Lower leg skin (tissue), 4 donors: Measurements from ENCODE around the gene ACYP2. TPM values are rescaled to one million over a fixed set of nuclear protein-coding genes. Genes with fewer than 3 reads are reported as not detected.

ENCODE experiments used
- DNase-seq, 2 donors: peaks; one replicate each; pipeline ENCODE4 v3.0.0-alpha.2; 2019; ENCODE audit warnings: low spot score in 2 of 2
- H3K4me3 ChIP-seq: fragments of 200-600 bp; sonication (generic); 2 replicates; pipeline ENCODE4 v1.5.1; 2017; ENCODE audit warnings: mild to moderate bottlenecking, low read depth; ENCODE audit not compliant: poor library complexity, severe bottlenecking
- CTCF ChIP-seq, 3 donors: fragments of 450-650 bp; IDR thresholded peaks; one replicate each; pipeline ENCODE4 v1.5.1; 2016; ENCODE audit warnings: antibody characterized with exemption in 3 of 3, mild to moderate bottlenecking in 3 of 3, moderate library complexity in 2 of 3
- POLR2A ChIP-seq, 2 donors: fragments of 450-650 bp; IDR thresholded peaks; one replicate each; pipeline ENCODE4 v1.6.1; 2016 to 2017; ENCODE audit warnings: antibody characterized with exemption in 2 of 2, mild to moderate bottlenecking in 1 of 2, moderate library complexity in 1 of 2
- WGBS, 2 donors: methylation state at CpG; one replicate each; pipeline ENCODE4 v1.1.5; 2018; 5-methylcytosine and 5-hydroxymethylcytosine counted together
- intact Hi-C: fragments of 100-400 bp; cut with DNase I; formaldehyde crosslinking; loops from one replicate; pipeline ENCODE4 v1.15.0; 2023; ENCODE audit warnings: low total_unique reads
- total RNA-seq, 4 donors: library from RNA; depleted of rRNA; stranded (reverse); fragments of >200 nt; gene quantifications; one replicate each; pipeline ENCODE4 v1.1.0, GENCODE V29; 2016

The ACYP2 gene
- total RNA-seq, 4 donors from 2014 or later, result 11.4 to 15.6 (median 12.5) TPM

- no peak for DNase-seq
- no peak overlapping the region for H3K4me3 ChIP-seq
- no peak for TF ChIP-seq POLR2A (IDR thresholded peaks at IDR 0.05)
- no peak for TF ChIP-seq CTCF (IDR thresholded peaks at IDR 0.05)
- 36 to 49% methylated on average over 1 of the region's 1 CpG for WGBS, 2 donors
- intact Hi-C loops, result no loop called here
These were observed 159.4 kb downstream of the ACYP2 start for GRCh38 chr2:54274781-54275242.

GRCh38 chr2:54275541-54275940 lies 160.1 kb downstream of the ACYP2 start:
- intact Hi-C loops, result no loop called here
- WGBS, 2 donors, result 90% methylated on average over 2 of the region's 2 CpGs
- DNase-seq, result no peak
- H3K4me3 ChIP-seq, result no peak overlapping the region
- TF ChIP-seq CTCF (IDR thresholded peaks at IDR 0.05) (no peak), POLR2A (IDR thresholded peaks at IDR 0.05) (no peak)

- 77 to 83% methylated on average over 2 of the region's 2 CpGs for WGBS, 2 donors
- no peak for DNase-seq
- no peak overlapping the region for H3K4me3 ChIP-seq
- TF ChIP-seq CTCF (IDR thresholded peaks at IDR 0.05) (no peak), POLR2A (IDR thresholded peaks at IDR 0.05) (no peak)
- intact Hi-C loops, result no loop called here
These were observed 164.0 kb downstream of the ACYP2 start for GRCh38 chr2:54279385-54279784.

- whole genome bisulfite sequencing, 2 donors, result 91 to 93% methylated on average over 3 of the region's 3 CpGs
- no peak for TF ChIP-seq CTCF (IDR thresholded peaks at IDR 0.05)
- TF ChIP-seq POLR2A (IDR thresholded peaks at IDR 0.05), result no peak
- intact Hi-C loops, result no loop called here
- no peak for DNase-seq
- no peak overlapping the region for H3K4me3 ChIP-seq
These were observed 169.4 kb downstream of the ACYP2 start for GRCh38 chr2:54284826-54285225.

- WGBS, 2 donors, result 88 to 96% methylated on average over 1 of the region's 1 CpG
- no peak for DNase-seq
These were observed 170.0 kb downstream of the ACYP2 start for GRCh38 chr2:54285451-54285850.

More at GRCh38 chr2:54285451-54285850, 170.0 kb downstream of the ACYP2 start:
- H3K4me3 ChIP-seq, result no peak overlapping the region
- TF ChIP-seq CTCF (IDR thresholded peaks at IDR 0.05) (no peak), POLR2A (IDR thresholded peaks at IDR 0.05) (no peak)
- intact Hi-C loops, result no loop called here
